A673 (cell line): ENCODE data around the gene LSM11. TPM values are rescaled to one million over a fixed set of nuclear protein-coding genes. Genes with fewer than 3 reads are reported as not detected.
A peak's percentile ranks its signal among the peaks of the same experiment; 100 is the strongest.

Source experiments
- BruUV-seq: library from RNA; stranded (reverse); fragments of 400-500 nt; replicated peaks from 2 replicates; lab custom pipeline; 2021; lab: Mats Ljungman, UMichigan
- CTCF ChIA-PET: fragments of 300-600 bp; sonication (Branson Sonifier 250); formaldehyde crosslinking; loops from one replicate; lab custom pipeline; 2022; ENCODE audit warnings: antibody characterized with exemption; lab: Charles Lee
- POLR2A ChIA-PET: fragments of 300-600 bp; sonication (Branson Sonifier 250); formaldehyde crosslinking; loops from one replicate; lab custom pipeline; 2022; ENCODE audit warnings: antibody characterized with exemption; ENCODE audit not compliant: low non-redundant PET; lab: Charles Lee
- DNase-seq: peaks from one replicate; pipeline ENCODE4 v3.0.0-alpha.2; 2015; ENCODE audit warnings: low spot score
- H3K27ac ChIP-seq: fragments of 200-600 bp; sonication (generic); 2 replicates; pipeline ENCODE4 v1.5.1; 2016; ENCODE audit warnings: mixed run types, low read depth, mild to moderate bottlenecking, mixed read lengths, antibody characterized with exemption, low read length; ENCODE audit not compliant: poor library complexity, severe bottlenecking
- H3K27me3 ChIP-seq: fragments of 200-600 bp; sonication (generic); replicated peaks from 2 replicates; pipeline ENCODE4 v1.6.1; 2017; ENCODE audit warnings: mixed run types, low read depth, mild to moderate bottlenecking, mixed read lengths, antibody characterized with exemption, low read length; ENCODE audit not compliant: insufficient read depth, poor library complexity
- H3K36me3 ChIP-seq: fragments of 200-600 bp; sonication (generic); 2 replicates; pipeline ENCODE4 v1.6.1; 2016; ENCODE audit warnings: mixed run types, mild to moderate bottlenecking, mixed read lengths, antibody characterized with exemption, low read length; ENCODE audit not compliant: insufficient read depth, poor library complexity, severe bottlenecking
- H3K4me1 ChIP-seq: fragments of 200-600 bp; sonication (generic); 2 replicates; pipeline ENCODE4 v1.6.1; 2017; ENCODE audit warnings: mixed run types, mild to moderate bottlenecking, mixed read lengths, antibody characterized with exemption, low read length; ENCODE audit not compliant: insufficient read depth, poor library complexity, severe bottlenecking
- H3K4me3 ChIP-seq: fragments of 200-600 bp; sonication (generic); 2 replicates; pipeline ENCODE4 v1.5.1; 2016; ENCODE audit warnings: low read depth, mixed run types, mild to moderate bottlenecking, mixed read lengths, low read length; ENCODE audit not compliant: poor library complexity, severe bottlenecking
- H3K9me3 ChIP-seq: fragments of 200-600 bp; sonication (generic); 2 replicates; pipeline ENCODE4 v1.6.1; 2016; ENCODE audit warnings: mixed run types, low read depth, mild to moderate bottlenecking, mixed read lengths, antibody characterized with exemption, low read length; ENCODE audit not compliant: poor library complexity, severe bottlenecking
- EZH2 ChIP-seq: fragments of 200-600 bp; sonication (generic); IDR thresholded peaks from 2 replicates; pipeline ENCODE4 v1.6.1; 2017; ENCODE audit warnings: borderline replicate concordance, low read depth, mild to moderate bottlenecking, mixed read lengths, antibody characterized with exemption, low read length; ENCODE audit not compliant: poor library complexity, severe bottlenecking
- intact Hi-C: fragments of 100-400 bp; cut with micrococcal nuclease; formaldehyde crosslinking; loops from one replicate; pipeline ENCODE4 v1.10.0; 2022; ENCODE audit not compliant: unreplicated experiment
- total RNA-seq: library from RNA; stranded (reverse); gene quantifications from 2 replicates; pipeline ENCODE4 v1.2.3, GENCODE V29; 2021
- TF ChIP-seq, protein P1 (sequence below): fragments of 300-800, 200-600 bp; sonication (generic); conservative IDR thresholded peaks from 2 replicates; pipeline ENCODE4 v1.5.1; 2017; ENCODE audit warnings: low read depth, mild to moderate bottlenecking, antibody characterized with exemption, low read length, moderate library complexity, mixed read lengths

The LSM11 gene
- total RNA-seq, 1 experiment from 2014 or later = 3.6 TPM

DNA sequence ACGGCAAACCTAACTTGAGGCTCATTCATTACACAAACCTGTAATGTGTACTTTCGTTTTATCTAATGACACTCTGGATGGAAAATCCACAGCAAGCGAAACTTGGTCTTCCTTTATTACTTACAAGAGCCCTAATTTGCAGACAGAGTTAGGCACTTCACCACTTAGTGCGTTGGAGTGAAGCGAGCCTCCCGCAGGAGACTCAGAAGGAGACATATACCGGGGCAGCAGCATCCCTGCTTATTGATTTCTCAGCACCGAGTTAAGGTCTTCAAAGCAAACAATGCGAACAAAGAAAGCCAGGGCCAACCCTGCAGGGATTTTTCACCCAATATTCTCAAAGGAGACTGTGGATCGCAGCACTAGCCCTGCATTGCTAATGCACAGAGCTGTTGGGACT lies 28.6 kb downstream of the LSM11 start:
- Histone ChIP-seq H3K4me1 (no peaks in the 10 kb centered on the region), H3K27me3 (no peaks in the 10 kb centered on the region), H3K27ac (no peak overlapping the region), H3K9me3 (no peaks in the 10 kb centered on the region), H3K4me3 (no peak overlapping the region), H3K36me3 (no peaks in the 10 kb centered on the region)
- DNase-seq = no peak
- TF ChIP-seq EZH2 = no peak
- TF ChIP-seq, protein P1, sequence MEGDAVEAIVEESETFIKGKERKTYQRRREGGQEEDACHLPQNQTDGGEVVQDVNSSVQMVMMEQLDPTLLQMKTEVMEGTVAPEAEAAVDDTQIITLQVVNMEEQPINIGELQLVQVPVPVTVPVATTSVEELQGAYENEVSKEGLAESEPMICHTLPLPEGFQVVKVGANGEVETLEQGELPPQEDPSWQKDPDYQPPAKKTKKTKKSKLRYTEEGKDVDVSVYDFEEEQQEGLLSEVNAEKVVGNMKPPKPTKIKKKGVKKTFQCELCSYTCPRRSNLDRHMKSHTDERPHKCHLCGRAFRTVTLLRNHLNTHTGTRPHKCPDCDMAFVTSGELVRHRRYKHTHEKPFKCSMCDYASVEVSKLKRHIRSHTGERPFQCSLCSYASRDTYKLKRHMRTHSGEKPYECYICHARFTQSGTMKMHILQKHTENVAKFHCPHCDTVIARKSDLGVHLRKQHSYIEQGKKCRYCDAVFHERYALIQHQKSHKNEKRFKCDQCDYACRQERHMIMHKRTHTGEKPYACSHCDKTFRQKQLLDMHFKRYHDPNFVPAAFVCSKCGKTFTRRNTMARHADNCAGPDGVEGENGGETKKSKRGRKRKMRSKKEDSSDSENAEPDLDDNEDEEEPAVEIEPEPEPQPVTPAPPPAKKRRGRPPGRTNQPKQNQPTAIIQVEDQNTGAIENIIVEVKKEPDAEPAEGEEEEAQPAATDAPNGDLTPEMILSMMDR = no peak
- ChIA-PET CTCF (no interaction called here), POLR2A (no interaction called here)
- BruUV-seq = no TSS peak
- intact Hi-C loops = no loop called here

GRCh38 chr5:157778121-157778805 lies 34.8 kb downstream of the LSM11 start:
- intact Hi-C loops = no loop called here
- CTCF ChIA-PET = no interaction called here
- POLR2A ChIA-PET = no interaction called here
- DNase-seq = peak; percentile 10
- Histone ChIP-seq H3K27ac (no peak overlapping the region), H3K4me1 (peaks cover 4% of the 10 kb centered on the region), H3K36me3 (no peaks in the 10 kb centered on the region), H3K9me3 (no peaks in the 10 kb centered on the region), H3K4me3 (no peak overlapping the region), H3K27me3 (no peaks in the 10 kb centered on the region)
- TF ChIP-seq EZH2 = no peak
- TF ChIP-seq, protein P1 = no peak
- BruUV-seq = no TSS peak

DNA sequence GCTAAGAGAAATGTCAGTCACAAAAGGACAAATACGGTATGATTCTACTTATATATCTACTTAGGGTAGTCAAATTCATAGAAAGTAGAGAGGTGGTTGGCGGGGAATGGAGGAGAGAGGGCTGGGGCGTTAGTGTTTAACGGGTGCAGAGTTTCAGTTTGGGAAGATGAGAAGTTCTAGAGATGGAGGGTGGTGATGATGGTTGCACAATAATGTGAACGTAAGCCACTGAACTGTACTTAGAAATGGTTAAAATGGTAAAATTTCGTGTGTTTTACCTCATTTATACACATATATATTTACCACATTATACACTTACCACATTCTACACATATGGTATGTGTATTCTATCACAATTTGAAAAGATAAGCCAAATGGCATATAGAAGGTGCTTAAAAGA lies 35.7 kb downstream of the LSM11 start:
- TF ChIP-seq EZH2 = no peak
- intact Hi-C loops = no loop called here
- H3K27ac ChIP-seq = no peak overlapping the region
- BruUV-seq = no TSS peak
- H3K4me1 ChIP-seq = peaks cover 4% of the 10 kb centered on the region
- H3K4me3 ChIP-seq = no peak overlapping the region
- H3K36me3 ChIP-seq = no peaks in the 10 kb centered on the region
- H3K9me3 ChIP-seq = no peaks in the 10 kb centered on the region
- no peaks in the 10 kb centered on the region for H3K27me3 ChIP-seq
- no peak for DNase-seq
- ChIA-PET CTCF (no interaction called here), POLR2A (no interaction called here)

DNA sequence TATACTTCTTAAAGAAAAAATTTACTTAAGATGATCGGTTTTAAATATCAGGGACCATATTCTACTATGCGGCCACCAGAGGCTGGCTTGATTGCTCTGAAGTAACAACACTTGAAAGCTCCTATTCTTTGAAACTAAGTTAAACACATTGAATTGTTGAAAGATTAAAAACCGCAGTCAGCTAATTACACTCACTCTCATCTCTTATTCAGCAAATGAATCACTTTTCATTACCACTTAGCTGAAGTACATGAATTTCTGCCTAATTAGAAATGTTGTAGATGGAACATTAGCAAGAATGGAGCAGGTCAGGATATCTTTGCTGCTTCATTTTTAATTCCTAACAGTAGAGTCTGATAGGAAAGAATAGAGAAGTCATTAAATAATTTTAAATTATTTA lies 42.3 kb downstream of the LSM11 start:
- intact Hi-C loops = no loop called here
- no peak overlapping the region for H3K4me3 ChIP-seq
- H3K9me3 ChIP-seq = no peaks in the 10 kb centered on the region
- no peak overlapping the region for H3K27ac ChIP-seq
- BruUV-seq = no TSS peak
- H3K4me1 ChIP-seq = no peaks in the 10 kb centered on the region
- ChIA-PET POLR2A (no interaction called here), CTCF (interaction anchor here (0.5 kb wide), 1 partner anchor 72 kb away, joined by 4 read pairs; no protein-coding TSS in a partner anchor)
- TF ChIP-seq EZH2 = no peak
- TF ChIP-seq, protein P1 = no peak
- H3K36me3 ChIP-seq = peaks cover 13% of the 10 kb centered on the region
- H3K27me3 ChIP-seq = no peaks in the 10 kb centered on the region
- DNase-seq = no peak
